Thyroid gland (tissue), 4 donors: ENCODE measurements around the gene DGKQ. TPM values are rescaled to one million over a fixed set of nuclear protein-coding genes. Genes with fewer than 3 reads are reported as not detected.

ENCODE experiments used
- DNase-seq, 2 donors: peaks; one replicate each; pipeline ENCODE4 v3.0.0-alpha.2; 2019
- H3K27ac ChIP-seq, 3 donors: fragments of 200-600 bp; sonication (generic); 1 replicate in 2 of 3; 2 replicates in 1 of 3; pipeline ENCODE4 v1.5.1; 2016 to 2019; ENCODE audit warnings: mild to moderate bottlenecking in 1 of 3, moderate library complexity in 1 of 3
- H3K27me3 ChIP-seq: fragments of 200-600 bp; sonication (generic); one replicate; pipeline ENCODE4 v1.5.1; 2019
- H3K36me3 ChIP-seq, 2 donors: fragments of 200-600 bp; sonication (generic); one replicate each; pipeline ENCODE4 v1.5.1; 2016 to 2019
- H3K4me1 ChIP-seq, 2 donors: fragments of 200-600 bp; sonication (generic); one replicate each; pipeline ENCODE4 v1.5.1; 2017 to 2019
- H3K4me3 ChIP-seq, 3 donors: fragments of 200-600 bp; sonication (generic); replicated peaks in 1 of 3; 1 replicate in 2 of 3; 2 replicates in 1 of 3; pipeline ENCODE4 v1.5.1; 2016; ENCODE audit warnings: mild to moderate bottlenecking in 1 of 3
- H3K9me3 ChIP-seq: fragments of 200-600 bp; sonication (generic); one replicate; pipeline ENCODE4 v1.5.1; 2017
- POLR2A ChIP-seq, 2 donors: fragments of 450-650 bp; IDR thresholded peaks; one replicate each; pipeline ENCODE4 v1.6.1; 2017; ENCODE audit warnings: antibody characterized with exemption in 2 of 2, mild to moderate bottlenecking in 2 of 2, moderate library complexity in 1 of 2
- WGBS, 2 donors: methylation state at CpG; one replicate each; pipeline ENCODE4 v1.1.5; 2017; 5-methylcytosine and 5-hydroxymethylcytosine counted together
- intact Hi-C: fragments of 100-400 bp; cut with DNase I; formaldehyde crosslinking; loops from one replicate; pipeline ENCODE4 v1.15.1; 2023
- total RNA-seq, 4 donors: library from RNA; depleted of rRNA; stranded (reverse); fragments of >200 nt; gene quantifications; one replicate each; pipeline ENCODE4 v1.2.3, GENCODE V29; 2016
- TF ChIP-seq, protein P1 (sequence below), 6 experiments: fragments of 200-600 bp in 3 of 6; fragments of 450-650 bp in 3 of 6; sonication (generic) in 3 of 6; IDR thresholded peaks; one replicate each; pipeline ENCODE4 v1.5.1; 2016 to 2019; ENCODE audit warnings: antibody characterized with exemption in 6 of 6, mild to moderate bottlenecking in 2 of 6, inconsistent platforms in 1 of 6, moderate library complexity in 1 of 6

DGKQ gene
- total RNA-seq, 4 donors from 2014 or later = 10.2 to 17.0 (median 11.6) TPM

GRCh38 chr4:972651-973424 lies 531 bp downstream of the DGKQ start:
- Histone ChIP-seq H3K36me3 (no peaks in the 10 kb centered on the region), H3K27ac (no peak overlapping the region), H3K27me3 (no peaks in the 10 kb centered on the region), H3K4me1 (peaks cover 17 to 21% of the 10 kb centered on the region in 2 donors), H3K4me3 (peak overlapping the region; percentile 25 to 72 (median 70)), H3K9me3 (no peaks in the 10 kb centered on the region)
- no peak for TF ChIP-seq POLR2A (IDR thresholded peaks at IDR 0.05)
- TF ChIP-seq, protein P1, sequence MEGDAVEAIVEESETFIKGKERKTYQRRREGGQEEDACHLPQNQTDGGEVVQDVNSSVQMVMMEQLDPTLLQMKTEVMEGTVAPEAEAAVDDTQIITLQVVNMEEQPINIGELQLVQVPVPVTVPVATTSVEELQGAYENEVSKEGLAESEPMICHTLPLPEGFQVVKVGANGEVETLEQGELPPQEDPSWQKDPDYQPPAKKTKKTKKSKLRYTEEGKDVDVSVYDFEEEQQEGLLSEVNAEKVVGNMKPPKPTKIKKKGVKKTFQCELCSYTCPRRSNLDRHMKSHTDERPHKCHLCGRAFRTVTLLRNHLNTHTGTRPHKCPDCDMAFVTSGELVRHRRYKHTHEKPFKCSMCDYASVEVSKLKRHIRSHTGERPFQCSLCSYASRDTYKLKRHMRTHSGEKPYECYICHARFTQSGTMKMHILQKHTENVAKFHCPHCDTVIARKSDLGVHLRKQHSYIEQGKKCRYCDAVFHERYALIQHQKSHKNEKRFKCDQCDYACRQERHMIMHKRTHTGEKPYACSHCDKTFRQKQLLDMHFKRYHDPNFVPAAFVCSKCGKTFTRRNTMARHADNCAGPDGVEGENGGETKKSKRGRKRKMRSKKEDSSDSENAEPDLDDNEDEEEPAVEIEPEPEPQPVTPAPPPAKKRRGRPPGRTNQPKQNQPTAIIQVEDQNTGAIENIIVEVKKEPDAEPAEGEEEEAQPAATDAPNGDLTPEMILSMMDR (IDR thresholded peaks at IDR 0.05) = no peak
- intact Hi-C loops = loop anchor here (2.0 kb wide), 1 partner anchor 40 kb away; the partner anchor contains the start of genes GAK and TMEM175
- DNase-seq = peak; percentile 40 to 50
- 3% methylated on average over 7 of the region's 65 CpGs; no CpG with 5 or more reads in 1 of the 2 donors for WGBS, 2 donors

DNA sequence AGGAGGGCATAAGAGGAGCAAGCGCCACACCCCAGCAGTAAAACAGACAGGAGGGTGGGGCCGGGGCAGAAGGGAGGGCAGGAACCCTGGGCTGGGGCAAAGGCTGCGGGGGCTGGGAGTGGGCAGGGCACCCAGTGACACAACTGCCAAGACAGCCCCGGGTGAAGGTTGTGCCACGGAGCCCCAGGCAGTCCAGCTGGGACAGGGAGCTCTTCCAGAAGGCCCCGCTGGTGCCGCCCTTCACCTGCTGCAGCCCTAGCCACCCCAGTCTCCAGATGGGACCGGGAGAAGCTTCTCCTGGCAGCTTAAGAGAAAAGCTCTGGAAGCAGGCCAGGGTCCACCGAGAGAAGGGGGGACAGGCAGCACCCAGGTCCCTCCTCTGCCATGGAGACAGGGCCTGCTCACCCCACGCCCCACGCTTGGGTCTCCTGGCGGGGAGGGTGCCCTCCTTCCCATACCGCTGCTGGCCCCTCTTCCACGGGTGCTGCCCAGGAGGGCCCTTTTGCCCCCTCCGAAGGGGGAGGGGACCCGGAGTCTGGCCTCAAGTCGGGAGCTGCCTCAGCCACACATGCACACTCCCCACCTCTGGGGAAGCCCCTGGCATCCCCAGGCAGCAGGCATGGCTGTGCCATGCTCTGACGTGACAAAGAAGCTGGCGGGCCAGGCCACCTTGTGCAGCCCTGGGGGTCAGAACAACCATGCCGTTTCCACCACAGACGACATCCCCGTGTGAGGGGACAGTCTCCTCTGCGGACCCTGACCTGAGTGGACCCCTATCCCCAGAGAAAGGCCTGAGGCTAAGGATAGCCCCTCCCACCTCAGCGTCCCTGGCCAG lies 1.5 kb downstream of the DGKQ start:
- Histone ChIP-seq H3K27ac (no peak overlapping the region), H3K4me1 (peaks cover 19 to 21% of the 10 kb centered on the region in 2 donors), H3K36me3 (no peaks in the 10 kb centered on the region), H3K27me3 (no peaks in the 10 kb centered on the region), H3K9me3 (no peaks in the 10 kb centered on the region), H3K4me3 (peak overlapping the region in 2 of 3 donors; percentile 70 to 72)
- DNase-seq = no peak
- intact Hi-C loops = loop anchor here (2.0 kb wide), 1 partner anchor 39 kb away; the partner anchor contains the start of genes GAK and TMEM175
- no peak for TF ChIP-seq POLR2A (IDR thresholded peaks at IDR 0.05)
- TF ChIP-seq, protein P1 (IDR thresholded peaks at IDR 0.05) = no peak
- WGBS, 2 donors = 61 to 68% methylated on average over 5 to 10 of the region's 24 CpGs

DNA sequence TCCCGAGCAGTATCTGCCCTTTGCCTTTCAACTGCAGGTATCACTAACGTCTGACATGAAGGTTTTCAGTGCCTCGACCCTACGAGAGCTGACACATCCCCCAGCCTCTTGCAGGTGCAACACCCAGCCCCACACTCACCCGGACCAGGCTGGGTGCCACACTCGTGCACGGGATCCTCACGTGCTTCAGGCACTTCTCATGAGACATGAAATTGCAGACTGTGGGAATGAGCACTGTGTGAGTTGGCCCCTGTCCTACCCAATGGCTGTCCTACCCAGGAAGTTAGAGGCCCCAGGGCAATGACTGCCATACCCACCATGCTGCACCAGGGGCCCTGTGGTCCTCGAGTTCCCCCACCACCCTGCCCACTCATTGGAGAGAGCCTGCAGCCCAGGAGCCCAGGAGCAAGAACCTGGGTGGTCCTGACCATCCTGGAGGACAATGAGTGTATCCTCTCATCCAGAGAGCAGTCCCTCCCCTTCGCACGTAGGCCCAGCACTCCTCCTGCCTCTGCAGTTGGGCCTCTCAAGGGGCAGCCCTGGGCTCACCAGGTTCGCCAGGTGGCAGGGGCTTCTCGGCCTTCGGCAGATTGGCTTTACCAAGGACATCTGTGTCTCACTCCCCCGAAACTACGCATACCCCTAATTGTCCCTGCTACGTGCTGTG lies 2.4 kb downstream of the DGKQ start:
- Histone ChIP-seq H3K9me3 (no peaks in the 10 kb centered on the region), H3K36me3 (no peaks in the 10 kb centered on the region), H3K27me3 (no peaks in the 10 kb centered on the region), H3K4me3 (no peak overlapping the region), H3K4me1 (peaks cover 19 to 21% of the 10 kb centered on the region in 2 donors), H3K27ac (no peak overlapping the region)
- intact Hi-C loops = no loop called here
- WGBS, 2 donors = 86 to 87% methylated on average over 15 to 16 of the region's 17 CpGs
- DNase-seq = no peak
- TF ChIP-seq, protein P1 (IDR thresholded peaks at IDR 0.05) = no peak
- no peak for TF ChIP-seq POLR2A (IDR thresholded peaks at IDR 0.05)

GRCh38 chr4:970046-970745 lies 3.2 kb downstream of the DGKQ start:
- no peak for DNase-seq
- Histone ChIP-seq H3K4me3 (no peak overlapping the region), H3K36me3 (no peaks in the 10 kb centered on the region), H3K4me1 (peaks cover 19 to 21% of the 10 kb centered on the region in 2 donors), H3K9me3 (no peaks in the 10 kb centered on the region), H3K27ac (no peak overlapping the region), H3K27me3 (no peaks in the 10 kb centered on the region)
- intact Hi-C loops = no loop called here
- no peak for TF ChIP-seq POLR2A (IDR thresholded peaks at IDR 0.05)
- TF ChIP-seq, protein P1 (IDR thresholded peaks at IDR 0.05) = no peak
- 89 to 96% methylated on average over 17 to 19 of the region's 25 CpGs for WGBS, 2 donors
